Activated CD4-positive, alpha-beta memory T cell treated with anti-CD3 and anti-CD28 coated beads, Interleukin-2, amount 10 ng/mL, durations not matched to agents 7 days and 5 days (primary cell): Measurements from ENCODE around the gene KNSTRN. TPM values are rescaled to one million over a fixed set of nuclear protein-coding genes. Genes with fewer than 3 reads are reported as not detected.

Source experiments
- CTCF ChIA-PET: fragments of 350-600 bp; sonication (Branson Sonifier 250); formaldehyde crosslinking; loops from one replicate; lab custom pipeline; 2021; ENCODE audit warnings: antibody characterized with exemption, inconsistent platforms; lab: Charles Lee
- POLR2A ChIA-PET: fragments of 350-600 bp; sonication (Branson Sonifier 250); formaldehyde crosslinking; loops from one replicate; lab custom pipeline; 2021; ENCODE audit warnings: antibody characterized with exemption; lab: Charles Lee
- DNase-seq: peaks from one replicate; pipeline ENCODE4 v3.0.0-alpha.2; 2020
- H3K27ac Mint-ChIP-seq: one replicate; pipeline ENCODE4 v1.8.0; 2021; ENCODE audit warnings: mild to moderate bottlenecking, mixed read lengths
- H3K27me3 Mint-ChIP-seq: one replicate; pipeline ENCODE4 v1.8.0; 2021; ENCODE audit warnings: mixed read lengths
- H3K36me3 Mint-ChIP-seq: one replicate; pipeline ENCODE4 v1.8.0; 2021; ENCODE audit warnings: low read depth, mixed read lengths
- H3K4me1 Mint-ChIP-seq: one replicate; pipeline ENCODE4 v1.8.0; 2021; ENCODE audit warnings: mixed read lengths
- H3K4me3 Mint-ChIP-seq: one replicate; pipeline ENCODE4 v1.8.0; 2021; ENCODE audit warnings: mild to moderate bottlenecking, mixed read lengths
- H3K9me3 Mint-ChIP-seq: one replicate; pipeline ENCODE4 v1.8.0; 2021; ENCODE audit warnings: mixed read lengths
- total RNA-seq, 2 experiments: library from RNA; stranded (reverse); gene quantifications; one replicate each; pipeline ENCODE4 v1.2.3, GENCODE V29; 2021

KNSTRN gene
- total RNA-seq, 2 experiments from 2014 or later = 54.2 to 54.3 TPM

- no peaks in the 10 kb centered on the region for H3K27me3 Mint-ChIP-seq
- DNase-seq = no peak
- CTCF ChIA-PET = interaction anchor here (0.8 to 9.9 kb wide), 13 partner anchors 12 to 405 kb away, joined by 3 to 157 read pairs (median 10); partner anchors contain the start of genes DISP2, INAFM2, IVD and PLCB2
- H3K9me3 Mint-ChIP-seq = no peaks in the 10 kb centered on the region
- peaks cover 16% of the 10 kb centered on the region for H3K4me1 Mint-ChIP-seq
- no peaks in the 10 kb centered on the region for H3K36me3 Mint-ChIP-seq
- no peak overlapping the region for H3K4me3 Mint-ChIP-seq
- POLR2A ChIA-PET = interaction anchor here (1.5 kb wide), 1 partner anchor 17 kb away, joined by 5 read pairs; no protein-coding TSS in a partner anchor
- H3K27ac Mint-ChIP-seq = no peak overlapping the region
These were observed 42.9 kb upstream of the KNSTRN start for GRCh38 chr15:40339621-40339945.

- Mint-ChIP-seq H3K36me3 (no peaks in the 10 kb centered on the region), H3K27me3 (no peaks in the 10 kb centered on the region), H3K4me1 (peaks cover 14% of the 10 kb centered on the region), H3K9me3 (no peaks in the 10 kb centered on the region), H3K4me3 (no peak overlapping the region), H3K27ac (no peak overlapping the region)
- POLR2A ChIA-PET = interaction anchor here (1.5 kb wide), 1 partner anchor 17 kb away, joined by 5 read pairs; no protein-coding TSS in a partner anchor
- DNase-seq = no peak
- CTCF ChIA-PET = interaction anchor here (0.8 to 9.9 kb wide), 13 partner anchors 13 to 230 kb away, joined by 3 to 157 read pairs (median 10); partner anchors contain the start of genes DISP2, INAFM2, IVD and PLCB2
These were observed 42.3 kb upstream of the KNSTRN start for GRCh38 chr15:40340038-40340739.

GRCh38 chr15:40340740-40341400, 41.7 kb upstream of the KNSTRN start, which contains the start of gene CCDC9B:
TSS of gene CCDC9B (minus strand) at chr15:40340939. CDS start at chr15:40340819, 120 bp downstream.
- CTCF ChIA-PET = interaction anchor here (1.0 to 9.9 kb wide), 7 partner anchors 14 to 82 kb away, joined by 3 to 157 read pairs (median 100); partner anchors contain the start of genes INAFM2 and PLCB2
- POLR2A ChIA-PET = interaction anchor here (1.0 to 1.5 kb wide), 3 partner anchors 12 to 18 kb away, joined by 3 to 5 read pairs (median 3); no protein-coding TSS in a partner anchor

GRCh38 chr15:40342416-40343320, 39.9 kb upstream of the KNSTRN start:
- H3K9me3 Mint-ChIP-seq = no peaks in the 10 kb centered on the region
- H3K27me3 Mint-ChIP-seq = no peaks in the 10 kb centered on the region
- ChIA-PET CTCF (interaction anchor here (0.6 to 9.9 kb wide), 13 partner anchors 12 to 153 kb away, joined by 3 to 157 read pairs (median 5); partner anchors contain the start of genes INAFM2, KNSTRN and PLCB2), POLR2A (interaction anchor here (1.3 kb wide), 2 partner anchors 15 to 80 kb away, joined by 3 to 4 read pairs; no protein-coding TSS in a partner anchor)
- no peak overlapping the region for H3K4me3 Mint-ChIP-seq
- peaks cover 11% of the 10 kb centered on the region for H3K4me1 Mint-ChIP-seq
- H3K27ac Mint-ChIP-seq = no peak overlapping the region
- no peaks in the 10 kb centered on the region for H3K36me3 Mint-ChIP-seq
- no peak for DNase-seq

More at GRCh38 chr15:40340740-40341400, 41.7 kb upstream of the KNSTRN start, which contains the start of gene CCDC9B:
- no peaks in the 10 kb centered on the region for H3K27me3 Mint-ChIP-seq
- H3K4me3 Mint-ChIP-seq = no peak within 1 kb of the TSS
- H3K9me3 Mint-ChIP-seq = no peaks in the 10 kb centered on the region
- no peak within 1 kb of the TSS for H3K27ac Mint-ChIP-seq
- H3K4me1 Mint-ChIP-seq = peaks cover 11% of the 10 kb centered on the region
- DNase-seq = no peak
- no peaks in the 10 kb centered on the region for H3K36me3 Mint-ChIP-seq

GRCh38 chr15:40343512-40343911, 39.0 kb upstream of the KNSTRN start:
- no peaks in the 10 kb centered on the region for H3K27me3 Mint-ChIP-seq
- peaks cover 3% of the 10 kb centered on the region for H3K4me1 Mint-ChIP-seq
- DNase-seq = no peak
- no peaks in the 10 kb centered on the region for H3K9me3 Mint-ChIP-seq
- no peaks in the 10 kb centered on the region for H3K36me3 Mint-ChIP-seq
- ChIA-PET CTCF (interaction anchor here (0.6 to 9.9 kb wide), 16 partner anchors 9 to 157 kb away, joined by 3 to 157 read pairs (median 6); partner anchors contain the start of genes DISP2 and PLCB2), POLR2A (interaction anchor here (1.3 kb wide), 1 partner anchor 79 kb away, joined by 4 read pairs; no protein-coding TSS in a partner anchor)
- H3K27ac Mint-ChIP-seq = no peak overlapping the region
- H3K4me3 Mint-ChIP-seq = no peak overlapping the region

- Mint-ChIP-seq H3K4me1 (peaks cover 3% of the 10 kb centered on the region), H3K9me3 (no peaks in the 10 kb centered on the region), H3K27ac (no peak overlapping the region), H3K4me3 (no peak overlapping the region), H3K27me3 (no peaks in the 10 kb centered on the region), H3K36me3 (no peaks in the 10 kb centered on the region)
- ChIA-PET CTCF (interaction anchor here (0.7 to 9.7 kb wide), 28 partner anchors 9 to 164 kb away, joined by 3 to 157 read pairs (median 5); partner anchors contain the start of genes DISP2, INAFM2, IVD and KNSTRN), POLR2A (interaction anchor here (0.8 to 1.1 kb wide), 3 partner anchors 12 to 38 kb away, joined by 3 read pairs; partner anchors contain the start of gene KNSTRN)
- no peak for DNase-seq
These were observed 38.3 kb upstream of the KNSTRN start for GRCh38 chr15:40344217-40344616.

GRCh38 chr15:40344631-40345120, 37.8 kb upstream of the KNSTRN start:
- CTCF ChIA-PET = interaction anchor here (0.6 to 9.7 kb wide), 31 partner anchors 8 to 320 kb away, joined by 3 to 157 read pairs (median 4); partner anchors contain the start of genes DISP2, INAFM2, IVD and KNSTRN
- H3K4me1 Mint-ChIP-seq = peaks cover 3% of the 10 kb centered on the region
- H3K27me3 Mint-ChIP-seq = no peaks in the 10 kb centered on the region
- POLR2A ChIA-PET = interaction anchor here (0.8 to 1.1 kb wide), 3 partner anchors 12 to 38 kb away, joined by 3 read pairs; partner anchors contain the start of gene KNSTRN
- DNase-seq = peak; percentile 77
- H3K27ac Mint-ChIP-seq = no peak overlapping the region
- no peaks in the 10 kb centered on the region for H3K9me3 Mint-ChIP-seq
- H3K4me3 Mint-ChIP-seq = no peak overlapping the region
- no peaks in the 10 kb centered on the region for H3K36me3 Mint-ChIP-seq

GRCh38 chr15:40345225-40345866, 37.2 kb upstream of the KNSTRN start:
- no peaks in the 10 kb centered on the region for H3K36me3 Mint-ChIP-seq
- ChIA-PET CTCF (interaction anchor here (0.6 to 9.7 kb wide), 17 partner anchors 9 to 321 kb away, joined by 3 to 157 read pairs (median 5); partner anchors contain the start of genes DISP2, IVD and PLCB2), POLR2A (interaction anchor here (1.1 kb wide), 1 partner anchor 11 kb away, joined by 3 read pairs; no protein-coding TSS in a partner anchor)
- H3K9me3 Mint-ChIP-seq = no peaks in the 10 kb centered on the region
- H3K4me1 Mint-ChIP-seq = peaks cover 3% of the 10 kb centered on the region
- H3K27ac Mint-ChIP-seq = no peak overlapping the region
- H3K4me3 Mint-ChIP-seq = no peak overlapping the region
- H3K27me3 Mint-ChIP-seq = no peaks in the 10 kb centered on the region
- no peak for DNase-seq

GRCh38 chr15:40345867-40346578, 36.5 kb upstream of the KNSTRN start:
- POLR2A ChIA-PET = no interaction called here
- no peaks in the 10 kb centered on the region for H3K9me3 Mint-ChIP-seq
- DNase-seq = no peak
- H3K27ac Mint-ChIP-seq = no peak overlapping the region
- no peaks in the 10 kb centered on the region for H3K36me3 Mint-ChIP-seq
- no peak overlapping the region for H3K4me3 Mint-ChIP-seq
- CTCF ChIA-PET = interaction anchor here (1.3 to 9.7 kb wide), 3 partner anchors 9 to 71 kb away, joined by 3 to 157 read pairs (median 16); partner anchors contain the start of gene PLCB2
- H3K27me3 Mint-ChIP-seq = no peaks in the 10 kb centered on the region
- peaks cover 3% of the 10 kb centered on the region for H3K4me1 Mint-ChIP-seq

GRCh38 chr15:40346579-40347558, 35.7 kb upstream of the KNSTRN start:
- POLR2A ChIA-PET = no interaction called here
- H3K9me3 Mint-ChIP-seq = no peaks in the 10 kb centered on the region
- no peak for DNase-seq
- H3K36me3 Mint-ChIP-seq = no peaks in the 10 kb centered on the region
- H3K27ac Mint-ChIP-seq = no peak overlapping the region
- peaks cover 3% of the 10 kb centered on the region for H3K4me1 Mint-ChIP-seq
- H3K4me3 Mint-ChIP-seq = no peak overlapping the region
- H3K27me3 Mint-ChIP-seq = no peaks in the 10 kb centered on the region
- CTCF ChIA-PET = no interaction called here
